DOHH2 (cell line): ENCODE results near the gene USP1.

Source experiments
- EZH2phosphoT487 ChIP-seq: fragments of 200-600 bp; sonication (generic); IDR thresholded peaks from 2 replicates; pipeline ENCODE4 v1.6.1; 2017; ENCODE audit warnings: borderline replicate concordance, mild to moderate bottlenecking, antibody characterized with exemption, low read length, moderate library complexity, mixed read lengths
- TF ChIP-seq, protein P1 (sequence below): fragments of 200-600 bp; sonication (generic); IDR thresholded peaks from one replicate; pipeline ENCODE4 v1.5.1; 2014; ENCODE audit warnings: antibody characterized with exemption, mild to moderate bottlenecking, low read depth, low read length; ENCODE audit not compliant: poor library complexity, severe bottlenecking

DNA sequence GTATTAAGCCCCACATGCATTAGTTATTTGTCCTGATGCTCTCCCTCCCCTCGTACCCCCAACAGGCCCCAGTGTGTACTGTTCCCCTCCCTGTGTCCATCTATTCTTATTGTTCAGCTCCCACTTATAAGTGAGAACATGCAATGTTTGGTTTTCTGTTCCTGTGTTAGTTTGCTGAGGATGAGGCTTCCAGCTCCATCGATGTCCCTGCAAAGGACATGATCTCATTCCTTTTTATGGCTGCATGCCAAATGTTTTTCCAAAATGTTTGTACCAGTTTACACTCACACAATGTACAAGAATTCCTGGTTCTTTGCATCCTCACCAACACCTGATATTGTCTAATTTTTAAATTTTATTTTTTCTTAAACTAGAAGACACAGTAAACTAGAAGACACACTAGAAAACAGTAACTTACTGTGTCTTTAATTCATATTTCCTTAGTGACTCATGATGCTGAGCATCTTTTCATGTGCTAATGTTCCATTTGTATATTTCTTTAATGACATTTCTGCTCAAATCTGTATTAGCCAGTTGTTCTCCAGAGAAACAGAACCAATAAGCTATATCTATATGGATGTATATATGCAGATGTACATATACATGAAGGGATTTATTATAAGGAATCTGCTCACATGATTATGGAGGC is 19.4 kb upstream of the USP1 start:
- TF ChIP-seq, protein P1, sequence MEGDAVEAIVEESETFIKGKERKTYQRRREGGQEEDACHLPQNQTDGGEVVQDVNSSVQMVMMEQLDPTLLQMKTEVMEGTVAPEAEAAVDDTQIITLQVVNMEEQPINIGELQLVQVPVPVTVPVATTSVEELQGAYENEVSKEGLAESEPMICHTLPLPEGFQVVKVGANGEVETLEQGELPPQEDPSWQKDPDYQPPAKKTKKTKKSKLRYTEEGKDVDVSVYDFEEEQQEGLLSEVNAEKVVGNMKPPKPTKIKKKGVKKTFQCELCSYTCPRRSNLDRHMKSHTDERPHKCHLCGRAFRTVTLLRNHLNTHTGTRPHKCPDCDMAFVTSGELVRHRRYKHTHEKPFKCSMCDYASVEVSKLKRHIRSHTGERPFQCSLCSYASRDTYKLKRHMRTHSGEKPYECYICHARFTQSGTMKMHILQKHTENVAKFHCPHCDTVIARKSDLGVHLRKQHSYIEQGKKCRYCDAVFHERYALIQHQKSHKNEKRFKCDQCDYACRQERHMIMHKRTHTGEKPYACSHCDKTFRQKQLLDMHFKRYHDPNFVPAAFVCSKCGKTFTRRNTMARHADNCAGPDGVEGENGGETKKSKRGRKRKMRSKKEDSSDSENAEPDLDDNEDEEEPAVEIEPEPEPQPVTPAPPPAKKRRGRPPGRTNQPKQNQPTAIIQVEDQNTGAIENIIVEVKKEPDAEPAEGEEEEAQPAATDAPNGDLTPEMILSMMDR = no peak
- no peak for TF ChIP-seq EZH2phosphoT487
